ENCODE results near the gene STUB1. TPM values are rescaled to one million over a fixed set of nuclear protein-coding genes. Genes with fewer than 3 reads are reported as not detected.
A peak's percentile ranks its signal among the peaks of the same experiment; 100 is the strongest.

The STUB1 gene
- total and polyA plus RNA-seq, 4 donors, result 59.6 to 177 (median 140) TPM

DNA sequence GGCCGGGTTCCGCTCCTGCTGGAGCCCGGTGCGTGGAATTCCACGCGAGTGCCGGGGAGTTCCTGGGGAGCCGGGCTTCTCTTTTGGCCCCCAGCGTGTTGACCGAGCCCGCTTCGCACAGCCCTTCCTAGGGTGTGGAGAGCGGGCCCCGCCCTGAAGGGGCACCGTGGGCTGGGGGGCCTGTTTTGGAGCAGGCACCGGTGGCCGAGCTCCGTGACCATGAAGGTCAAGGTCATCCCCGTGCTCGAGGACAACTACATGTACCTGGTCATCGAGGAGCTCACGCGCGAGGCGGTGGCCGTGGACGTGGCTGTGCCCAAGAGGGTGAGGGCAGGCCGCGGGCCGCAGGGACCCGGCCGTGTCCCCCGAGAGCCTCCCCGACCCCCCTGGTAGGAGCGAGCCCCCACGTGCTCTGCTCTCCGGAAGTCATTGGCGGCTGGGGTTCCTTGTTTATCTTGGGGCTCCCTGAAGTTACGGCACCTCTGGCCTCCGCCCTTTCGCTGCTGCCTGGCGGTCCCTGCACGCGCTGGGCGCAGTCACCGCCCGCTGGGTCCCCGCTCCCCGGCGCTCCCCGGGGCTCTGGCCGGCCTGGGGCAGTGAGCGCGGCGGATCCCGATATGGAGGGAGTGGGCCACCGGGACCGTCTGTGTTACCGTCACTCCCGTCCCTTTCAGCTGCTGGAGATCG lies 47.2 kb downstream of the STUB1 start:
- Histone ChIP-seq H3K9me3 (ENCODE audit: control insufficient read depth, insufficient read depth, low read length) (no peaks in the 10 kb centered on the region), H3K27me3 (ENCODE audit: control insufficient read depth, insufficient read depth, low read length) (no peaks in the 10 kb centered on the region), H3K4me3 (ENCODE audit: low read depth, low read length) (peak overlapping the region; percentile 59), H3K4me1 (ENCODE audit: control insufficient read depth, insufficient read depth, low read length) (peaks cover 58% of the 10 kb centered on the region), H3K27ac (ENCODE audit: low read depth, low read length) (no peak overlapping the region), H3K36me3 (ENCODE audit: control insufficient read depth, insufficient read depth, low read length) (peaks cover 66% of the 10 kb centered on the region)
- DNase-seq (ENCODE audit: low read depth in 4 of 6, low spot score in 6 of 6), result peak in 2 of 6 donors; percentile 19 to 31
- under 1% methylated on average over 61 of the region's 61 CpGs for WGBS (ENCODE audit: insufficient coverage)

DNA sequence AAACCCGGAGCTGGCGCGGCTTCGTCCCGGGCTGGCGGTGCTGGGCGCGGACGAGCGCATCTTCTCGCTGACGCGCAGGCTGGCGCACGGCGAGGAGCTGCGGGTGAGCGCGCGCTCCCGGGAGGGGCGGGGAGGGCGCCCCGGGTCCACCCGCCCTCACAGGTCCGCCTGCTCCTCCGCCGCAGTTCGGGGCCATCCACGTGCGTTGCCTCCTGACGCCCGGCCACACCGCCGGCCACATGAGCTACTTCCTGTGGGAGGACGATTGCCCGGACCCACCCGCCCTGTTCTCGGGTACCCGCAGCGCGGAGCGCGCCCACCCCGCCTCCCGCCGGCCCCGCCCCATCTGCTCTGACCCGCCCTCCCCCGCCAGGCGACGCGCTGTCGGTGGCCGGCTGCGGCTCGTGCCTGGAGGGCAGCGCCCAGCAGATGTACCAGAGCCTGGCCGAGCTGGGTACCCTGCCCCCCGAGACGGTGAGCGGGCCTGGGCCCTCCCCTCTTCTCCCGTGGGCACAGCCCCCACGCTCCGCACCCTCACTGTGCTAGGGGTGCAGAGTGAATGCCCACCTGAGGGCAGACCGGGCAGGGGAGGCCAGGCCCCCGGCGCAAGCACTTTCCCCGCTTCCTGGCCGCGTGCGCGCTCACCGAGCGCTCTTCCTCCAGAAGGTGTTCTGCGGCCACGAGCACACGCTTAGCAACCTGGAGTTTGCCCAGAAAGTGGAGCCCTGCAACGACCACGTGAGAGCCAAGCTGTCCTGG lies 48.1 kb downstream of the STUB1 start:
- Histone ChIP-seq H3K27me3 (ENCODE audit: control insufficient read depth, insufficient read depth, low read length) (no peaks in the 10 kb centered on the region), H3K27ac (ENCODE audit: low read depth, low read length) (no peak overlapping the region), H3K9me3 (ENCODE audit: control insufficient read depth, insufficient read depth, low read length) (no peaks in the 10 kb centered on the region), H3K4me1 (ENCODE audit: control insufficient read depth, insufficient read depth, low read length) (peaks cover 49% of the 10 kb centered on the region), H3K36me3 (ENCODE audit: control insufficient read depth, insufficient read depth, low read length) (peaks cover 66% of the 10 kb centered on the region), H3K4me3 (ENCODE audit: low read depth, low read length) (no peak overlapping the region)
- WGBS (ENCODE audit: insufficient coverage), result under 1% methylated on average over 74 of the region's 80 CpGs
- peak in 2 of 6 donors; percentile 77 to 79 for DNase-seq (ENCODE audit: low read depth in 4 of 6, low spot score in 6 of 6)

DNA sequence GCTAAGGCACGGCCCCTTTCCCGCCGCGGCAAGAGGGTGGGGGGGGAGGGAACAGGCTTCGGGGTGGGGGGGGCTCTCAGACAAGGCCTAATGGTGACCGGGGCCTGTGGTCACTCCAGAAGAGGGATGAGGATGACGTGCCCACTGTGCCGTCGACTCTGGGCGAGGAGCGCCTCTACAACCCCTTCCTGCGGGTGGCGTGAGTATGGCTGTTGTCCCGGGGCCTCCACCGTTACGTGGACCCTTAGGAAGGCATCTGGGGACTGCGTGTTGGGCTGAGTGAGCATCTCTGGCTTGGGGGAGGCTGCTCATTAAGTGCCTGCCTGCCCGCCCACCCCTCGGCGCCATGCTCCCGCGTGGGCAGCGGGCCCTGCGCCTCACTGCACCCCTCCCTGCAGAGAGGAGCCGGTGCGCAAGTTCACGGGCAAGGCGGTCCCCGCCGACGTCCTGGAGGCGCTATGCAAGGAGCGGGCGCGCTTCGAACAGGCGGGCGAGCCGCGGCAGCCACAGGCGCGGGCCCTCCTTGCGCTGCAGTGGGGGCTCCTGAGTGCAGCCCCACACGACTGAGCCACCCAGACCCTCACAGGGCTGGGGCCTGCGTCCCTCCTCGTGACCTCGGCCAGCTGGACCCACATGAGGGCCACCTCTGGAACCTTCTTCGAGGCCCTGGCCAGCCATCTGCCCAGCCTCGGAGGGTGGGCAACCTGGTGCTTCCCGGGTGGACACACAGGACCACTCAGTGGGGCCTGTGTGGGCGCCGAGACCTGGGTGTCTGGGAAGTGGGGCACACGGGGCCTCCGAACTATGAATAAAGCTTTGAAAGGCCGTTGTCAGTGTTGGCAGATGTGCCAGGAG lies 48.9 kb downstream of the STUB1 start:
- Histone ChIP-seq H3K36me3 (ENCODE audit: control insufficient read depth, insufficient read depth, low read length) (peaks cover 66% of the 10 kb centered on the region), H3K4me1 (ENCODE audit: control insufficient read depth, insufficient read depth, low read length) (peaks cover 45% of the 10 kb centered on the region), H3K27me3 (ENCODE audit: control insufficient read depth, insufficient read depth, low read length) (no peaks in the 10 kb centered on the region), H3K27ac (ENCODE audit: low read depth, low read length) (no peak overlapping the region), H3K4me3 (ENCODE audit: low read depth, low read length) (no peak overlapping the region), H3K9me3 (ENCODE audit: control insufficient read depth, insufficient read depth, low read length) (no peaks in the 10 kb centered on the region)
- no peak for DNase-seq (ENCODE audit: low read depth in 4 of 6, low spot score in 6 of 6)
- 60% methylated on average over 42 of the region's 55 CpGs for WGBS (ENCODE audit: insufficient coverage)

DNA sequence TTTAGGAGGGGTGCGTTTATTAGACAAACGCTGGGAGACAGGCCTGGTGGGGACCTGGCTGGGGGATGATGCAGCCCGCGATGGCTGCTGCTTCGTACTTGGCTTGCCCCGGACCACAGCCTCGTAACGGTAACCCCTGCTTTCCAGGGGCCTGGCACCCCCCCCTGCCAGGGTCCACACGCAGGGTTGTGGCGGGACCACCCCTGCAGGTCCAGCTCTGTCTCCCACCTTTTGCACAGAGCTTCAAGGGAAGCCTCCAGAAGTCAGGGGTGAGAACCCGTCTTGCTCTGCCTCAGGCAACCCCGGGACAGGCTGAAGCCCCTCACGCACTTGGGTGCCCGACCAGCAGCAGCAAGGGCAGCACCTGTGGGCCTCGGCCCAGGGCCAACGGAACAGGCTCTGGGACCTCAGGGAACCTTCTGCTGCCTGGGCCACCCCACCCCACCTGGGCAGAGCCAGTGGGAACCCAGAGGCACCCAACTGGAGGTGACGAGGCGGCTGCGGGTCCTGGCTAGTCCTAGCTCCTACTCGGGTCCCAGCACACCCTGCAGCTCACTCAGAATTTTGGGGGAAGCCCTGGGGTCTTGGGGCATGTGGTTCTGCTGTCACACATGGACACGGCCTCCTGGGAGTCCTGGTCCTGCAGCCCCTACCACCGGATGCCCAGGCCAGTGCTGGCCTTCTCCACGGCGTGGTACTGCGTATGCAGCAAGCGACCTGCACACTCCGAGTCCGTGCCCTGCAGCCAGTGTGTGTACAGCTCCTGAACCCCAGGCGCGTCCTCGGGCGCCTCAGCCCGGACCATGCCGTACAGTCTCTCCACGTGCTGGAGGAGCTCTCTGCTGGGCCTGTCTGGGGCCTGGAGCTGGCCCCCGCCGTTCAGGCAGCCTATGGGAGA lies 49.8 kb downstream of the STUB1 start:
- no peak for DNase-seq (ENCODE audit: low read depth in 4 of 6, low spot score in 6 of 6)
- 87% methylated on average over 37 of the region's 37 CpGs for WGBS (ENCODE audit: insufficient coverage)
- Histone ChIP-seq H3K36me3 (ENCODE audit: control insufficient read depth, insufficient read depth, low read length) (peaks cover 66% of the 10 kb centered on the region), H3K4me1 (ENCODE audit: control insufficient read depth, insufficient read depth, low read length) (peaks cover 42% of the 10 kb centered on the region), H3K27ac (ENCODE audit: low read depth, low read length) (no peak overlapping the region), H3K9me3 (ENCODE audit: control insufficient read depth, insufficient read depth, low read length) (no peaks in the 10 kb centered on the region), H3K4me3 (ENCODE audit: low read depth, low read length) (no peak overlapping the region), H3K27me3 (ENCODE audit: control insufficient read depth, insufficient read depth, low read length) (no peaks in the 10 kb centered on the region)

DNA sequence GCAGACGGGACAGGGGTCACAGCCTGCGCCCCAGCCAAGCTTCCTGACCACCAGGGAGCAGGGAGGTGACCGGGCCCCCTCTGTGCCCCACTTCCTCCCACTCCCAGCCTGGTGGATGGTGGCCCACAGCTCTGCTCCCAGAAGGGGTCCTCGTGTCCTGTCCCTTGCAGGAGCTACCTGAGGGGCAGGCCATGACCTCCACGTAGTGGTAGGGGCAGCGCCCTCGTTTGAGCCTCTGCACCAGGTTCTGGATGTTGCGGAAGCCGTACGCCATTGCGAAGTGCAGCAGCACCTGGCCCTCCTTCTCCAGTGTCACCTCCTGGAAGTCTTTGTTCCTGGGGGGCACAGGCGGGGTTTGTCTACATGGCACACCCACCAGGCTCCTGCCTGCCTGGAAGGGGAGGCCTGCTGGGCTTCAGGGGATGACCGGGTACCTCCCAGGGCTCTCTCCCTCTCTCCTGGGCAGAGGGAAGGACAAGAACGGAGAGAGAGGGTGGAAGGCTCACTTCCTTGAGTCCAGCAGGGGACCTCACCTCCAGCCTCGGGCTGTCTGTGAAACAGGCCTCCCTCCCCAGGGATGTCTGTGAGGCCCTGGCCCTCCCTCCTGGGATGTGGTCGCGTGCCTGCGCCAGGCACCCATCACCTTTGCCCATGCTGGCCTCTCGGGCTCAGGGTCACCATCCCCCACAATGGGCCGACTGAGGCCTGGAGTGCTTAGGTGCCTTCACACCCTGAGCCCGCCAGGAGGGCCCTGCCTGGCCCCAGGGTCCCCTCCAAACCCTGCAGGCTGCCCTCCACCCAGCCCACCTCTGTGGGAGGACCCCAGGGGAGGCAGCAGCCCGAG lies 50.7 kb downstream of the STUB1 start:
- no peak overlapping the region for H3K4me3 ChIP-seq (ENCODE audit: low read depth, low read length)
- H3K36me3 ChIP-seq (ENCODE audit: control insufficient read depth, insufficient read depth, low read length), result peaks cover 70% of the 10 kb centered on the region
- peaks cover 35% of the 10 kb centered on the region for H3K4me1 ChIP-seq (ENCODE audit: control insufficient read depth, insufficient read depth, low read length)
- no peak for DNase-seq (ENCODE audit: low read depth in 4 of 6, low spot score in 6 of 6)
- H3K27ac ChIP-seq (ENCODE audit: low read depth, low read length), result no peak overlapping the region
- 89% methylated on average over 17 of the region's 22 CpGs for WGBS (ENCODE audit: insufficient coverage)
- H3K9me3 ChIP-seq (ENCODE audit: control insufficient read depth, insufficient read depth, low read length), result no peaks in the 10 kb centered on the region
- H3K27me3 ChIP-seq (ENCODE audit: control insufficient read depth, insufficient read depth, low read length), result no peaks in the 10 kb centered on the region

DNA sequence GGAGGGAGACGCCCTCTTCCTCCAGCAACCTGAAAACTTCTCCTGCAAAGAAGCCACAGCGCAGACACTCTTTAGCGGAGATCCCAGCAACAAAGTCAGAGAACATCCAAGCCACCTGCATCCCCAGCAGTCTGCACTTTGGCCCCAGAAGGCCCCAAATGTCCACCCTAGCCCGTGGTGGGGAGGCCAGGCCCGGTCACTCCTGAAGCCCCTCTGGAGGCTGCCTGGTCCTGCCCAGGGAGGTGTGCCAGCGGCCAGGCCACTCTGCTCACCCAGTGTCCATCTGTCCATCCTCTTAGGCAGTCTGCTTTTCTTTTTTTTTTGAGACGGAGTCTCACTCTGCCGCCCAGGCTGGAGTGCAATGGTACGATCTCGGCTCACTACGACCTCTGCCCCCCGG lies 52.1 kb downstream of the STUB1 start:
- no peak overlapping the region for H3K27ac ChIP-seq (ENCODE audit: low read depth, low read length)
- WGBS (ENCODE audit: insufficient coverage), result 88% methylated on average over 12 of the region's 12 CpGs

More for the DNA sequence above, 52.1 kb downstream of the STUB1 start:
- Histone ChIP-seq H3K27me3 (ENCODE audit: control insufficient read depth, insufficient read depth, low read length) (no peaks in the 10 kb centered on the region), H3K4me3 (ENCODE audit: low read depth, low read length) (no peak overlapping the region), H3K36me3 (ENCODE audit: control insufficient read depth, insufficient read depth, low read length) (peaks cover 84% of the 10 kb centered on the region), H3K9me3 (ENCODE audit: control insufficient read depth, insufficient read depth, low read length) (no peaks in the 10 kb centered on the region), H3K4me1 (ENCODE audit: control insufficient read depth, insufficient read depth, low read length) (peaks cover 23% of the 10 kb centered on the region)
- DNase-seq (ENCODE audit: low read depth in 4 of 6, low spot score in 6 of 6), result no peak

Other genes with a start within 250 kb of the STUB1 start
- 10 to 100 TPM in 1 of 2 donors, 1 to 10 TPM in 1; 9.6 to 19.5 TPM for gene CAPN15, start 152.7 kb upstream of the STUB1 start, total RNA-seq
- gene CAPN15, start 152.7 kb upstream of the STUB1 start, polyA plus RNA-seq (ENCODE audit: insufficient read length in 2 of 2), result 10 to 100 TPM; 36.4 to 43.2 TPM
- gene PRR35, start 120.0 kb upstream of the STUB1 start, total RNA-seq, result under 1 TPM in 1 of 2 donors, not detected in 1; 0.06 TPM
- gene PRR35, start 120.0 kb upstream of the STUB1 start, polyA plus RNA-seq (ENCODE audit: insufficient read length in 2 of 2), result under 1 TPM in 1 of 2 donors, not detected in 1; 0.14 TPM
- gene NHLRC4, start 113.4 kb upstream of the STUB1 start, total RNA-seq, result 1 to 10 TPM in 1 of 2 donors, under 1 TPM in 1; 0.89 to 3.5 TPM
- gene NHLRC4, start 113.4 kb upstream of the STUB1 start, polyA plus RNA-seq (ENCODE audit: insufficient read length in 2 of 2), result 1 to 10 TPM in 1 of 2 donors, under 1 TPM in 1; 0.73 to 1.2 TPM
- 10 to 100 TPM; 19.1 to 38.1 TPM for gene PIGQ, start 110.4 kb upstream of the STUB1 start, total RNA-seq
- 10 to 100 TPM; 69.4 to 85.7 TPM for gene PIGQ, start 110.4 kb upstream of the STUB1 start, polyA plus RNA-seq (ENCODE audit: insufficient read length in 2 of 2)
- 10 to 100 TPM; 12.4 to 21.7 TPM for gene RAB40C, start 90.3 kb upstream of the STUB1 start, total RNA-seq
- gene RAB40C, start 90.3 kb upstream of the STUB1 start, polyA plus RNA-seq (ENCODE audit: insufficient read length in 2 of 2), result 10 to 100 TPM; 38.4 to 45.7 TPM
- under 1 TPM; 0.30 to 0.44 TPM for gene WFIKKN1, start 49.4 kb upstream of the STUB1 start, total RNA-seq
- 1 to 10 TPM; 1.1 to 1.4 TPM for gene WFIKKN1, start 49.4 kb upstream of the STUB1 start, polyA plus RNA-seq (ENCODE audit: insufficient read length in 2 of 2)
- 10 to 100 TPM; 26.8 to 73.3 TPM for gene METTL26, start 44.1 kb upstream of the STUB1 start, total RNA-seq
- 100 to 1,000 TPM; 119 to 124 TPM for gene METTL26, start 44.1 kb upstream of the STUB1 start, polyA plus RNA-seq (ENCODE audit: insufficient read length in 2 of 2)
- 10 to 100 TPM in 1 of 2 donors, 1 to 10 TPM in 1; 9.1 to 28.1 TPM for gene MCRIP2, start 38.6 kb upstream of the STUB1 start, total RNA-seq
- 10 to 100 TPM; 34.8 to 38.7 TPM for gene MCRIP2, start 38.6 kb upstream of the STUB1 start, polyA plus RNA-seq (ENCODE audit: insufficient read length in 2 of 2)
- gene WDR90, start 31.0 kb upstream of the STUB1 start, total RNA-seq, result 10 to 100 TPM in 1 of 2 donors, 1 to 10 TPM in 1; 8.3 to 31.9 TPM
- 10 to 100 TPM; 46.6 to 63.1 TPM for gene WDR90, start 31.0 kb upstream of the STUB1 start, polyA plus RNA-seq (ENCODE audit: insufficient read length in 2 of 2)
- 10 to 100 TPM; 20.7 to 41.1 TPM for gene RHOT2, start 12.3 kb upstream of the STUB1 start, total RNA-seq
- 100 to 1,000 TPM; 102 to 115 TPM for gene RHOT2, start 12.3 kb upstream of the STUB1 start, polyA plus RNA-seq (ENCODE audit: insufficient read length in 2 of 2)
- 1 to 10 TPM; 4.1 to 7.2 TPM for gene RHBDL1, start 4.7 kb upstream of the STUB1 start, total RNA-seq
- gene RHBDL1, start 4.7 kb upstream of the STUB1 start, polyA plus RNA-seq (ENCODE audit: insufficient read length in 2 of 2), result 10 to 100 TPM; 15.5 to 19.1 TPM
- 10 to 100 TPM; 24.3 to 42.1 TPM for gene JMJD8, start 3.9 kb downstream of the STUB1 start, total RNA-seq
- 10 to 100 TPM; 63.3 to 71.9 TPM for gene JMJD8, start 3.9 kb downstream of the STUB1 start, polyA plus RNA-seq (ENCODE audit: insufficient read length in 2 of 2)
- gene WDR24, start 10.0 kb downstream of the STUB1 start, total RNA-seq, result 1 to 10 TPM; 3.1 to 3.5 TPM
- gene WDR24, start 10.0 kb downstream of the STUB1 start, polyA plus RNA-seq (ENCODE audit: insufficient read length in 2 of 2), result 10 to 100 TPM; 14.6 to 19.5 TPM
- gene FBXL16, start 25.4 kb downstream of the STUB1 start, total RNA-seq, result 10 to 100 TPM in 1 of 2 donors, 1 to 10 TPM in 1; 7.4 to 12.4 TPM
- gene FBXL16, start 25.4 kb downstream of the STUB1 start, polyA plus RNA-seq (ENCODE audit: insufficient read length in 2 of 2), result 10 to 100 TPM; 74.4 to 76.0 TPM
- gene METRN, start 34.7 kb downstream of the STUB1 start, total RNA-seq, result 100 to 1,000 TPM in 1 of 2 donors, 10 to 100 TPM in 1; 75.5 to 238 TPM
- gene METRN, start 34.7 kb downstream of the STUB1 start, polyA plus RNA-seq (ENCODE audit: insufficient read length in 2 of 2), result 100 to 1,000 TPM; 399 to 402 TPM
- 10 to 100 TPM; 11.7 to 42.0 TPM for gene ANTKMT, start 40.7 kb downstream of the STUB1 start, total RNA-seq
- gene ANTKMT, start 40.7 kb downstream of the STUB1 start, polyA plus RNA-seq (ENCODE audit: insufficient read length in 2 of 2), result 10 to 100 TPM; 59.4 to 62.8 TPM
- gene CCDC78, start 46.0 kb downstream of the STUB1 start, total RNA-seq, result 1 to 10 TPM in 1 of 2 donors, under 1 TPM in 1; 0.59 to 7.5 TPM
- 10 to 100 TPM; 13.1 to 16.0 TPM for gene CCDC78, start 46.0 kb downstream of the STUB1 start, polyA plus RNA-seq (ENCODE audit: insufficient read length in 2 of 2)
- gene HAGHL, start 46.7 kb downstream of the STUB1 start, total RNA-seq, result 10 to 100 TPM in 1 of 2 donors, 1 to 10 TPM in 1; 7.4 to 15.0 TPM
- gene HAGHL, start 46.7 kb downstream of the STUB1 start, polyA plus RNA-seq (ENCODE audit: insufficient read length in 2 of 2), result 10 to 100 TPM; 48.6 to 51.1 TPM
- gene CIAO3, start 60.6 kb downstream of the STUB1 start, total RNA-seq, result 10 to 100 TPM; 29.9 to 47.9 TPM
- 10 to 100 TPM; 35.1 to 41.5 TPM for gene CIAO3, start 60.6 kb downstream of the STUB1 start, polyA plus RNA-seq (ENCODE audit: insufficient read length in 2 of 2)
- gene MSLN, start 80.3 kb downstream of the STUB1 start, total RNA-seq, result under 1 TPM; 0.40 to 0.83 TPM
- gene MSLN, start 80.3 kb downstream of the STUB1 start, polyA plus RNA-seq (ENCODE audit: insufficient read length in 2 of 2), result under 1 TPM; 0.24 to 0.57 TPM
- 10 to 100 TPM in 1 of 2 donors, 1 to 10 TPM in 1; 9.3 to 14.2 TPM for gene RPUSD1, start 108.0 kb downstream of the STUB1 start, total RNA-seq
- gene RPUSD1, start 108.0 kb downstream of the STUB1 start, polyA plus RNA-seq (ENCODE audit: insufficient read length in 2 of 2), result 10 to 100 TPM; 23.0 to 23.9 TPM
- 10 to 100 TPM in 1 of 2 donors, 1 to 10 TPM in 1; 6.1 to 20.1 TPM for gene CHTF18, start 108.2 kb downstream of the STUB1 start, total RNA-seq
- gene CHTF18, start 108.2 kb downstream of the STUB1 start, polyA plus RNA-seq (ENCODE audit: insufficient read length in 2 of 2), result 10 to 100 TPM; 26.6 to 37.1 TPM
- gene GNG13, start 120.3 kb downstream of the STUB1 start, total RNA-seq, result under 1 TPM in 1 of 2 donors, not detected in 1; 0.30 TPM
- gene GNG13, start 120.3 kb downstream of the STUB1 start, polyA plus RNA-seq (ENCODE audit: insufficient read length in 2 of 2), result 1 to 10 TPM; 1.0 to 1.4 TPM

Data from spinal cord (tissue), 10 donors.